RPMI7951 (cell line): ENCODE measurements around the gene HLA-E. TPM values are rescaled to one million over a fixed set of nuclear protein-coding genes. Genes with fewer than 3 reads are reported as not detected.
"Not testable (repeated sequence)": the region's sequence is repeated elsewhere in the genome, so short reads cannot be mapped to it uniquely, and the experiment has no call there.

ENCODE experiments used
- DNase-seq: peaks from one replicate; pipeline ENCODE4 v3.0.0-alpha.2; 2012; ENCODE audit warnings: low read depth
- total RNA-seq: library from RNA; depleted of rRNA; stranded (reverse); fragments of >200 nt; shearing (Covaris generic); gene quantifications from 2 replicates; pipeline ENCODE4 v1.2.3, GENCODE V29; 2014

The HLA-E gene
- total RNA-seq, 1 experiment from 2014 or later: 142 TPM

GRCh38 chr6:30480536-30481156 is 8.7 kb upstream of the HLA-E start:
- no peak for DNase-seq

GRCh38 chr6:30481211-30481964 is 7.9 kb upstream of the HLA-E start:
- no peak for DNase-seq

GRCh38 chr6:30481965-30482644 is 7.2 kb upstream of the HLA-E start:
- peak; percentile 65 for DNase-seq

GRCh38 chr6:30483677-30484279 is 5.5 kb upstream of the HLA-E start:
- DNase-seq: peak; percentile 69

- no peak for DNase-seq
These were observed 4.1 kb upstream of the HLA-E start for GRCh38 chr6:30485236-30485635.

GRCh38 chr6:30487926-30488325 is 1.4 kb upstream of the HLA-E start:
- DNase-seq: no peak

- not testable (repeated sequence) for DNase-seq
These were observed 620 bp upstream of the HLA-E start for GRCh38 chr6:30488697-30489080.

- peak; percentile 60 for DNase-seq
These were observed 942 bp downstream of the HLA-E start for GRCh38 chr6:30490026-30490876.

GRCh38 chr6:30491291-30491953 is 2.1 kb downstream of the HLA-E start:
- not testable (repeated sequence) for DNase-seq

GRCh38 chr6:30491991-30492952 is 3.0 kb downstream of the HLA-E start:
- no peak for DNase-seq

GRCh38 chr6:30493643-30494250 is 4.4 kb downstream of the HLA-E start:
- no peak for DNase-seq

- no peak for DNase-seq
These were observed 5.1 kb downstream of the HLA-E start for GRCh38 chr6:30494291-30494861.

GRCh38 chr6:30495060-30495459 is 5.8 kb downstream of the HLA-E start:
- DNase-seq: not testable (repeated sequence)

- DNase-seq: no peak
These were observed 6.7 kb downstream of the HLA-E start for GRCh38 chr6:30495993-30496392.

GRCh38 chr6:30497261-30497599 is 7.9 kb downstream of the HLA-E start:
- not testable (repeated sequence) for DNase-seq

GRCh38 chr6:30497714-30498113 is 8.4 kb downstream of the HLA-E start:
- DNase-seq: no peak

- DNase-seq: not testable (repeated sequence)
These were observed 9.4 kb downstream of the HLA-E start for GRCh38 chr6:30498705-30499104.

- DNase-seq: peak; percentile 29
These were observed 11.4 kb downstream of the HLA-E start for GRCh38 chr6:30500421-30501355.
